Measurements from ENCODE around the gene DENND1B.
"Not testable (repeated sequence)": the region's sequence is repeated elsewhere in the genome, so short reads cannot be mapped to it uniquely, and the experiment has no call there.

DENND1B gene

DNA sequence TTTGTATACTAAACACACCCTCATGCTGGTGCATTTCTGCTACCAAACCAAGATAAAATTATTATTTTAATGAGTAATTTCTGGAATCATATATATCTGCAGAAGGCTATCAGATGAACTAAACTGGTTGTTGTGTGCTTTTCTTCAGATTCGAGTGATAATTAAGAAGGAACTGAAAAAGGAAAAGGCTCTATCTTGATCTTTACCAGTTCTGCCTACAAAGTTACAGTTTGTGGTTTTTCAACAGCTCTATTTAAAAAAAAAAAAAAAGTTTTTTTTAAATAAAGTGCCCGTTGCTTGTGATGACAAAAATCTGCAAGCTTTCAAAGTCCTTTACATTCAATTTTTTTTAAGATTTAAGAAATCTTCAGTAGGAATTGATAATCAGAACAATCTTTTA, 13.6 kb downstream of the DENND1B start:
- peak overlapping the region; percentile 52 for H3K9ac ChIP-seq (ENCODE audit: low read length)
- no peak overlapping the region for H2AFZ ChIP-seq (ENCODE audit: low read depth, low read length)
- peak overlapping the region; percentile 75 for H3K4me2 ChIP-seq (ENCODE audit: low read length)
- TF ChIP-seq EZH2phosphoT487 (IDR thresholded peaks at IDR 0.05; ENCODE audit: low read depth) = no peak
- TF ChIP-seq, protein P1, sequence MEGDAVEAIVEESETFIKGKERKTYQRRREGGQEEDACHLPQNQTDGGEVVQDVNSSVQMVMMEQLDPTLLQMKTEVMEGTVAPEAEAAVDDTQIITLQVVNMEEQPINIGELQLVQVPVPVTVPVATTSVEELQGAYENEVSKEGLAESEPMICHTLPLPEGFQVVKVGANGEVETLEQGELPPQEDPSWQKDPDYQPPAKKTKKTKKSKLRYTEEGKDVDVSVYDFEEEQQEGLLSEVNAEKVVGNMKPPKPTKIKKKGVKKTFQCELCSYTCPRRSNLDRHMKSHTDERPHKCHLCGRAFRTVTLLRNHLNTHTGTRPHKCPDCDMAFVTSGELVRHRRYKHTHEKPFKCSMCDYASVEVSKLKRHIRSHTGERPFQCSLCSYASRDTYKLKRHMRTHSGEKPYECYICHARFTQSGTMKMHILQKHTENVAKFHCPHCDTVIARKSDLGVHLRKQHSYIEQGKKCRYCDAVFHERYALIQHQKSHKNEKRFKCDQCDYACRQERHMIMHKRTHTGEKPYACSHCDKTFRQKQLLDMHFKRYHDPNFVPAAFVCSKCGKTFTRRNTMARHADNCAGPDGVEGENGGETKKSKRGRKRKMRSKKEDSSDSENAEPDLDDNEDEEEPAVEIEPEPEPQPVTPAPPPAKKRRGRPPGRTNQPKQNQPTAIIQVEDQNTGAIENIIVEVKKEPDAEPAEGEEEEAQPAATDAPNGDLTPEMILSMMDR (IDR thresholded peaks at IDR 0.05; ENCODE audit: low read depth, low read length) = no peak
- no peaks in the 10 kb centered on the region for H3K9me3 ChIP-seq (ENCODE audit: insufficient read depth, low read length)
- H3K79me2 ChIP-seq (ENCODE audit: low read length) = peaks cover 82% of the 10 kb centered on the region
- peak overlapping the region; percentile 74 for H3K27ac ChIP-seq (ENCODE audit: low read length)
- H3K4me1 ChIP-seq (ENCODE audit: low read length) = peaks cover 35% of the 10 kb centered on the region
- H3K36me3 ChIP-seq (replicated peaks; ENCODE audit: low read depth, low read length) = peaks cover 34% of the 10 kb centered on the region
- no peaks in the 10 kb centered on the region for H3K27me3 ChIP-seq (ENCODE audit: low read depth, low read length)
- H4K20me1 ChIP-seq (ENCODE audit: insufficient read depth, low read length) = peaks cover 47% of the 10 kb centered on the region
- peak overlapping the region; percentile 57 for H3K4me3 ChIP-seq (ENCODE audit: low read length)

- Histone ChIP-seq H4K20me1 (ENCODE audit: insufficient read depth, low read length) (peaks cover 45% of the 10 kb centered on the region), H3K4me1 (ENCODE audit: low read length) (peaks cover 21% of the 10 kb centered on the region), H3K36me3 (replicated peaks; ENCODE audit: low read depth, low read length) (peaks cover 31% of the 10 kb centered on the region), H3K79me2 (ENCODE audit: low read length) (peaks cover 79% of the 10 kb centered on the region)
- H2AFZ ChIP-seq (ENCODE audit: low read depth, low read length); H3K9me3 ChIP-seq (ENCODE audit: insufficient read depth, low read length); H3K4me3 ChIP-seq (ENCODE audit: low read length); H3K27me3 ChIP-seq (ENCODE audit: low read depth, low read length); H3K4me2 ChIP-seq (ENCODE audit: low read length); H3K27ac ChIP-seq (ENCODE audit: low read length); H3K9ac ChIP-seq (ENCODE audit: low read length): not testable (repeated sequence)
These were observed 19.7 kb downstream of the DENND1B start for GRCh38 chr1:197755553-197755952.

GRCh38 chr1:197752652-197753164, 22.6 kb downstream of the DENND1B start:
- H3K4me1 ChIP-seq (ENCODE audit: low read length) = peaks cover 27% of the 10 kb centered on the region
- not testable (repeated sequence) for H3K4me2 ChIP-seq (ENCODE audit: low read length); H3K4me3 ChIP-seq (ENCODE audit: low read length); H3K9ac ChIP-seq (ENCODE audit: low read length); H3K9me3 ChIP-seq (ENCODE audit: insufficient read depth, low read length); H3K27me3 ChIP-seq (ENCODE audit: low read depth, low read length); H2AFZ ChIP-seq (ENCODE audit: low read depth, low read length); H3K27ac ChIP-seq (ENCODE audit: low read length)
- H3K79me2 ChIP-seq (ENCODE audit: low read length) = peaks cover 83% of the 10 kb centered on the region
- H4K20me1 ChIP-seq (ENCODE audit: insufficient read depth, low read length) = peaks cover 43% of the 10 kb centered on the region
- peaks cover 28% of the 10 kb centered on the region for H3K36me3 ChIP-seq (replicated peaks; ENCODE audit: low read depth, low read length)

- TF ChIP-seq, protein P1 (IDR thresholded peaks at IDR 0.05; ENCODE audit: low read depth, low read length) = no peak
- TF ChIP-seq EZH2phosphoT487 (IDR thresholded peaks at IDR 0.05; ENCODE audit: low read depth) = no peak
- no peak overlapping the region for H3K27ac ChIP-seq (ENCODE audit: low read length)
- no peaks in the 10 kb centered on the region for H3K9me3 ChIP-seq (ENCODE audit: insufficient read depth, low read length)
- peaks cover 88% of the 10 kb centered on the region for H3K79me2 ChIP-seq (ENCODE audit: low read length)
- no peak overlapping the region for H3K4me2 ChIP-seq (ENCODE audit: low read length)
- no peak overlapping the region for H3K9ac ChIP-seq (ENCODE audit: low read length)
- peaks cover 36% of the 10 kb centered on the region; the same call in 1 of the 2 replicates for H4K20me1 ChIP-seq (ENCODE audit: insufficient read depth, low read length)
- no peak overlapping the region for H2AFZ ChIP-seq (ENCODE audit: low read depth, low read length)
- H3K4me3 ChIP-seq (ENCODE audit: low read length) = no peak overlapping the region
- H3K36me3 ChIP-seq (replicated peaks; ENCODE audit: low read depth, low read length) = peaks cover 28% of the 10 kb centered on the region
- H3K27me3 ChIP-seq (ENCODE audit: low read depth, low read length) = no peaks in the 10 kb centered on the region
- peaks cover 46% of the 10 kb centered on the region for H3K4me1 ChIP-seq (ENCODE audit: low read length)
These were observed 24.9 kb downstream of the DENND1B start for GRCh38 chr1:197750366-197750765.

DNA sequence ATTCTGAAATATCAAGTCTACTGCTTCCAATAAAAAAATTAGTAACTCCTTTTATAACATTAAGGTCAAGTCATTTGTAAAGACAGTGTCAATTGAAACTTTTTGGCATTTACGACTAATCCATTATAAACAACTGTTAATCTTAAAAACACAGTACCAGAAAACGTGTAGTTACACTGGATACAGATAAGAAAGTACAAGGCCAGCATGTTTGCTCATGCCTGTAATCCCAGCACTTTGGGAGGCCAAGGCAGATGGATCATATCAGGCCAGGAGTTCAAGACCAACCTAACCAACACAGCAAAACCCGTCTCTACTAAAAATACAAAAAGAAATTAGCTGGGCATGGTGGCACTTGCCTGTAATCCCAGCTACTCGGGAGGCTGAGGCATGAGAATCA, 29.4 kb downstream of the DENND1B start:
- no peak overlapping the region for H3K27ac ChIP-seq (ENCODE audit: low read length)
- H4K20me1 ChIP-seq (ENCODE audit: insufficient read depth, low read length) = peaks cover 57% of the 10 kb centered on the region
- H2AFZ ChIP-seq (ENCODE audit: low read depth, low read length) = no peak overlapping the region
- no peak overlapping the region for H3K4me3 ChIP-seq (ENCODE audit: low read length)
- H3K4me2 ChIP-seq (ENCODE audit: low read length) = peak overlapping the region; percentile 23
- H3K4me1 ChIP-seq (ENCODE audit: low read length) = peaks cover 52% of the 10 kb centered on the region
- no peaks in the 10 kb centered on the region for H3K27me3 ChIP-seq (ENCODE audit: low read depth, low read length)
- TF ChIP-seq, protein P1 (IDR thresholded peaks at IDR 0.05; ENCODE audit: low read depth, low read length) = no peak
- no peak for TF ChIP-seq EZH2phosphoT487 (IDR thresholded peaks at IDR 0.05; ENCODE audit: low read depth)
- peaks cover 22% of the 10 kb centered on the region for H3K36me3 ChIP-seq (replicated peaks; ENCODE audit: low read depth, low read length)
- peaks cover 95% of the 10 kb centered on the region for H3K79me2 ChIP-seq (ENCODE audit: low read length)
- no peak overlapping the region for H3K9ac ChIP-seq (ENCODE audit: low read length)
- no peaks in the 10 kb centered on the region for H3K9me3 ChIP-seq (ENCODE audit: insufficient read depth, low read length)

All from OCI-LY3 (cell line).